Uterus (tissue), 2 donors: ENCODE measurements around the gene KLRC2.

Experiments used
- CTCF ChIP-seq, 4 experiments: fragments of 200-600 bp in 2 of 4; fragments of 450-650 bp in 2 of 4; sonication (generic) in 2 of 4; IDR thresholded peaks; one replicate each; pipeline ENCODE4 v1.5.1; 2016 to 2019; ENCODE audit warnings: antibody characterized with exemption in 4 of 4, mild to moderate bottlenecking in 2 of 4, moderate library complexity in 1 of 4
- POLR2A ChIP-seq, 2 donors: fragments of 450-650 bp; IDR thresholded peaks; one replicate each; pipeline ENCODE4 v1.6.1; 2016; ENCODE audit warnings: antibody characterized with exemption in 2 of 2, mild to moderate bottlenecking in 1 of 2, moderate library complexity in 1 of 2

GRCh38 chr12:10408842-10409241, 27.0 kb downstream of the KLRC2 start:
- TF ChIP-seq CTCF (IDR thresholded peaks at IDR 0.05) (no peak), POLR2A (IDR thresholded peaks at IDR 0.05) (no peak)
